ENCODE data around the gene USH1G.

Gene USH1G

GRCh38 chr17:74922694-74923537 is at the start of gene USH1G:
Gene USH1G (minus strand): TSS chr17:74923255. CDS start chr17:74923073, 182 bp downstream.
- Histone ChIP-seq H3K27ac (ENCODE audit: low read depth, low read length, poor library complexity, severe bottlenecking) (no peak within 1 kb of the TSS), H3K36me3 (ENCODE audit: insufficient read depth, low read length) (no peaks in the 10 kb centered on the region), H3K9ac (ENCODE audit: low read length) (no peak within 1 kb of the TSS), H2AFZ (ENCODE audit: low read length) (no peak within 1 kb of the TSS), H3K4me2 (ENCODE audit: low read length) (no peak within 1 kb of the TSS), H3F3A (ENCODE audit: insufficient read depth, low read length) (no peaks in the 10 kb centered on the region), H3K4me3 (ENCODE audit: low read depth, low read length, poor library complexity, severe bottlenecking) (no peak within 1 kb of the TSS), H3K4me1 (ENCODE audit: insufficient read depth, low read length, severe bottlenecking) (peaks cover 4% of the 10 kb centered on the region), H4K20me1 (ENCODE audit: insufficient read depth, low read length) (no peaks in the 10 kb centered on the region), H3K27me3 (ENCODE audit: insufficient read depth, low read length) (peaks cover 3% of the 10 kb centered on the region; the same call in 1 of the 2 replicates), H3K79me2 (ENCODE audit: insufficient read depth, low read length) (no peaks in the 10 kb centered on the region), H3K9me3 (ENCODE audit: low read length) (no peaks in the 10 kb centered on the region), H3K9me2 (ENCODE audit: low read depth, low read length) (no peaks in the 10 kb centered on the region)
- TF ChIP-seq CTCF (IDR thresholded peaks at IDR 0.05; ENCODE audit: low read length) (no peak), EZH2 (IDR thresholded peaks at IDR 0.05; ENCODE audit: borderline replicate concordance, low read length) (no peak)

- Histone ChIP-seq H3K27me3 (ENCODE audit: insufficient read depth, low read length) (no peaks in the 10 kb centered on the region), H4K20me1 (ENCODE audit: insufficient read depth, low read length) (no peaks in the 10 kb centered on the region), H3K36me3 (ENCODE audit: insufficient read depth, low read length) (no peaks in the 10 kb centered on the region), H3K4me2 (ENCODE audit: low read length) (peak within 1 kb of the TSS; percentile 86), H3K4me3 (ENCODE audit: low read depth, low read length, poor library complexity, severe bottlenecking) (peak within 1 kb of the TSS; percentile 67), H3F3A (ENCODE audit: insufficient read depth, low read length) (no peaks in the 10 kb centered on the region), H3K9ac (ENCODE audit: low read length) (peak within 1 kb of the TSS; percentile 49), H3K4me1 (ENCODE audit: insufficient read depth, low read length, severe bottlenecking) (peaks cover 6% of the 10 kb centered on the region), H3K9me2 (ENCODE audit: low read depth, low read length) (no peaks in the 10 kb centered on the region), H3K79me2 (ENCODE audit: insufficient read depth, low read length) (no peaks in the 10 kb centered on the region), H3K9me3 (ENCODE audit: low read length) (no peaks in the 10 kb centered on the region), H3K27ac (ENCODE audit: low read depth, low read length, poor library complexity, severe bottlenecking) (no peak within 1 kb of the TSS), H2AFZ (ENCODE audit: low read length) (no peak within 1 kb of the TSS)
- TF ChIP-seq EZH2 (IDR thresholded peaks at IDR 0.05; ENCODE audit: borderline replicate concordance, low read length), result no peak
- no peak for TF ChIP-seq CTCF (IDR thresholded peaks at IDR 0.05; ENCODE audit: low read length)
Observed at GRCh38 chr17:74972107-74972972, 49.3 kb upstream of the USH1G start, which contains the start of gene HID1. Gene HID1 (minus strand): TSS chr17:74972759. CDS start chr17:74972656, 103 bp downstream.

- H3K9ac ChIP-seq (ENCODE audit: low read length), result no peak overlapping the region
Observed at GRCh38 chr17:74971842-74972106, 48.7 kb upstream of the USH1G start.

More at GRCh38 chr17:74971842-74972106, 48.7 kb upstream of the USH1G start:
- H3K9me3 ChIP-seq (ENCODE audit: low read length), result no peaks in the 10 kb centered on the region
- H3K36me3 ChIP-seq (ENCODE audit: insufficient read depth, low read length), result no peaks in the 10 kb centered on the region
- no peaks in the 10 kb centered on the region for H4K20me1 ChIP-seq (ENCODE audit: insufficient read depth, low read length)
- no peaks in the 10 kb centered on the region for H3K79me2 ChIP-seq (ENCODE audit: insufficient read depth, low read length)
- peak overlapping the region; percentile 67 for H3K4me3 ChIP-seq (ENCODE audit: low read depth, low read length, poor library complexity, severe bottlenecking)
- H3K27me3 ChIP-seq (ENCODE audit: insufficient read depth, low read length), result no peaks in the 10 kb centered on the region
- no peaks in the 10 kb centered on the region for H3F3A ChIP-seq (ENCODE audit: insufficient read depth, low read length)
- no peak overlapping the region for H3K27ac ChIP-seq (ENCODE audit: low read depth, low read length, poor library complexity, severe bottlenecking)
- H3K4me1 ChIP-seq (ENCODE audit: insufficient read depth, low read length, severe bottlenecking), result peaks cover 6% of the 10 kb centered on the region
- H2AFZ ChIP-seq (ENCODE audit: low read length), result no peak overlapping the region
- TF ChIP-seq CTCF (IDR thresholded peaks at IDR 0.05; ENCODE audit: low read length), result no peak
- TF ChIP-seq EZH2 (IDR thresholded peaks at IDR 0.05; ENCODE audit: borderline replicate concordance, low read length), result no peak
- no peaks in the 10 kb centered on the region for H3K9me2 ChIP-seq (ENCODE audit: low read depth, low read length)
- H3K4me2 ChIP-seq (ENCODE audit: low read length), result peak overlapping the region; percentile 86

Measured in OCI-LY1 (cell line).